Ascending aorta (tissue), 2 donors: ENCODE results near the gene GALNT13. TPM values are rescaled to one million over a fixed set of nuclear protein-coding genes. Genes with fewer than 3 reads are reported as not detected.

Experiments used
- DNase-seq, 2 donors: peaks; one replicate each; pipeline ENCODE4 v3.0.0-alpha.2; 2019; ENCODE audit warnings: low spot score in 2 of 2
- H3K27ac ChIP-seq, 2 donors: fragments of 200-600 bp; sonication (generic); one replicate each; pipeline ENCODE4 v1.5.1; 2016 to 2017; ENCODE audit warnings: mild to moderate bottlenecking in 1 of 2
- H3K27me3 ChIP-seq: fragments of 200-600 bp; sonication (generic); one replicate; pipeline ENCODE4 v1.5.1; 2017
- H3K36me3 ChIP-seq, 2 donors: fragments of 200-600 bp; sonication (generic); one replicate each; pipeline ENCODE4 v1.5.1; 2016
- H3K4me1 ChIP-seq, 2 donors: fragments of 200-600 bp; sonication (generic); one replicate each; pipeline ENCODE4 v1.5.1; 2016 to 2017; ENCODE audit warnings: mild to moderate bottlenecking in 1 of 2
- H3K4me3 ChIP-seq, 2 donors: fragments of 200-600 bp; sonication (generic); one replicate each; pipeline ENCODE4 v1.5.1; 2016 to 2017; ENCODE audit warnings: mild to moderate bottlenecking in 1 of 2
- H3K9me3 ChIP-seq, 2 donors: fragments of 200-600 bp; sonication (generic); one replicate each; pipeline ENCODE4 v1.5.1; 2016
- CTCF ChIP-seq, 3 experiments: fragments of 200-600 bp in 2 of 3; fragments of 450-650 bp in 1 of 3; sonication (generic) in 2 of 3; IDR thresholded peaks; one replicate each; pipeline ENCODE4 v1.5.1; 2016 to 2019; ENCODE audit warnings: antibody characterized with exemption in 3 of 3, mild to moderate bottlenecking in 1 of 3, moderate library complexity in 1 of 3
- intact Hi-C: fragments of 100-400 bp; cut with DNase I; formaldehyde crosslinking; loops from one replicate; pipeline ENCODE4 v1.15.1; 2023
- total RNA-seq: library from RNA; depleted of rRNA; stranded (reverse); fragments of >200 nt; gene quantifications from one replicate; pipeline ENCODE4 v1.1.0, GENCODE V29; 2016

The GALNT13 gene
- total RNA-seq, 1 donor from 2014 or later = not detected

DNA sequence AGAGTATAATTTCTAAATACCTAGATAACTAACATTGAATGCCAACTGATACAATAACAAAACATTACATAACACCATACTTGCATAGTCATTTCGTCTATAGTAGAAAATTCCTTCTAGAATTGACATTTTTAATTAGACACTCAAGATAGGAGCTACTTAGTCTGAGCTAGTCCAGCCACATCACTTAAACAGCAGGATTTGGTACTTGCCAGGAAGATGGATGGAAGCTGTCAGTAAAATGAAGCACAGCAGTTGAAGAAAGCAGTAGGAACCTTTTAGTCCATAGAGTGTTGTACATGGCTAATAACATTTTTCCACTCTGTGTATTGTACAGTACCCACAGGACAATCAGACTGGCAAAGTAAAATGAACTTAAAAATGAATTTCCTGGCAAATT is 372.0 kb downstream of the GALNT13 start:
- H3K4me3 ChIP-seq = no peak overlapping the region
- intact Hi-C loops = no loop called here
- no peak for DNase-seq
- no peaks in the 10 kb centered on the region for H3K27me3 ChIP-seq
- no peaks in the 10 kb centered on the region for H3K9me3 ChIP-seq
- H3K36me3 ChIP-seq = no peaks in the 10 kb centered on the region
- TF ChIP-seq CTCF (IDR thresholded peaks at IDR 0.05) = no peak
- H3K27ac ChIP-seq = no peak overlapping the region
- no peaks in the 10 kb centered on the region for H3K4me1 ChIP-seq

GRCh38 chr2:154244932-154245331 is 373.2 kb downstream of the GALNT13 start:
- no peaks in the 10 kb centered on the region for H3K36me3 ChIP-seq
- H3K4me1 ChIP-seq = no peaks in the 10 kb centered on the region
- H3K9me3 ChIP-seq = no peaks in the 10 kb centered on the region
- no peak overlapping the region for H3K4me3 ChIP-seq
- TF ChIP-seq CTCF (IDR thresholded peaks at IDR 0.05) = no peak
- intact Hi-C loops = no loop called here
- H3K27ac ChIP-seq = no peak overlapping the region
- H3K27me3 ChIP-seq = no peaks in the 10 kb centered on the region
- no peak for DNase-seq

DNA sequence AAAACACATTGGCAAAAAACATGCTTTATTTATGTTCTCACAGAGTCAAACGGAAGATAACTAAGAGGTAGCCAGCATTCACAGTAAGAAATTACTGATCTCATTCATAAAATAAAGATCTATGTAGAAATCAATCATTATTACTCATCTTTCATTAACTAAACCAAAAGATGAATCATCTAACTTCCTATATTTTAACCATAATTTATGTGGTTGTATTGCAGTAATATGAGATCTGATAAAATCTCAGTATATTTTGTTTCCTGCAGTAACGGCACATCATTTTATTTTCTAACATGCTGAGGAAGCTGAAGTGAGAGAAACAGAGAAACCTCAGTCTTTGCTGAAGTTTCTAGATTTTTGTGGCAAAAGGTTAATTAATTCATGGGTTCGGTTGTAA is 375.8 kb downstream of the GALNT13 start:
- no peak overlapping the region for H3K4me3 ChIP-seq

GRCh38 chr2:154256136-154256535 is 384.4 kb downstream of the GALNT13 start:
- no peak for DNase-seq
- H3K4me1 ChIP-seq = no peaks in the 10 kb centered on the region
- intact Hi-C loops = no loop called here
- TF ChIP-seq CTCF (IDR thresholded peaks at IDR 0.05) = no peak
- H3K27ac ChIP-seq = no peak overlapping the region
- no peaks in the 10 kb centered on the region for H3K36me3 ChIP-seq
- H3K27me3 ChIP-seq = no peaks in the 10 kb centered on the region
- H3K4me3 ChIP-seq = no peak overlapping the region
- no peaks in the 10 kb centered on the region for H3K9me3 ChIP-seq

More for the DNA sequence above, 375.8 kb downstream of the GALNT13 start:
- intact Hi-C loops = no loop called here
- no peaks in the 10 kb centered on the region for H3K9me3 ChIP-seq
- no peak overlapping the region for H3K27ac ChIP-seq
- no peak for TF ChIP-seq CTCF (IDR thresholded peaks at IDR 0.05)
- DNase-seq = no peak
- H3K27me3 ChIP-seq = no peaks in the 10 kb centered on the region
- H3K4me1 ChIP-seq = no peaks in the 10 kb centered on the region
- no peaks in the 10 kb centered on the region for H3K36me3 ChIP-seq

DNA sequence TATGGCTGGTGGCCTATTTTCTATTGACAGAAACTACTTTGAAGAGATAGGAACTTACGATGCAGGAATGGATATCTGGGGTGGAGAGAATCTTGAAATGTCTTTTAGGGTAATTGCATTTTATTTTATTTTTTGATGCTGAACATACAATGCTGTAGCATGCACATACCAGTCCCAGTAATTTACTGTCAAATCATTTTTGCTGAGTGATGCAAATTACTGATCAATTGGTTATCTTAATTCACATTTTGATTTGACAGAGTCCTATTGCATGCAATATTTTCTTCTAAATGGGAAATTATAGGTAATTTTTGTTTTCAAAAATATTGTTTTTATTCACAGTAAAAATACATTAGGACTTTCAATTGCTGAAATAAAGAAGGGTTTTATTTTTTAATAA is 387.3 kb downstream of the GALNT13 start:
- no peak for DNase-seq
- H3K4me1 ChIP-seq = no peaks in the 10 kb centered on the region
- H3K36me3 ChIP-seq = no peaks in the 10 kb centered on the region
- H3K4me3 ChIP-seq = no peak overlapping the region
- no peaks in the 10 kb centered on the region for H3K27me3 ChIP-seq
- no peak overlapping the region for H3K27ac ChIP-seq
- intact Hi-C loops = no loop called here
- TF ChIP-seq CTCF (IDR thresholded peaks at IDR 0.05) = no peak
- H3K9me3 ChIP-seq = no peaks in the 10 kb centered on the region

GRCh38 chr2:154261473-154262027 is 389.8 kb downstream of the GALNT13 start:
- TF ChIP-seq CTCF (IDR thresholded peaks at IDR 0.05) = no peak
- intact Hi-C loops = loop anchor here (10.0 kb wide), 1 partner anchor 277 kb away; no protein-coding TSS in a partner anchor

More at GRCh38 chr2:154261473-154262027, 389.8 kb downstream of the GALNT13 start:
- Histone ChIP-seq H3K4me3 (no peak overlapping the region), H3K36me3 (no peaks in the 10 kb centered on the region), H3K27ac (no peak overlapping the region), H3K4me1 (no peaks in the 10 kb centered on the region), H3K27me3 (no peaks in the 10 kb centered on the region), H3K9me3 (no peaks in the 10 kb centered on the region)
- DNase-seq = no peak
